GM18519 (cell line): Measurements from ENCODE around the gene CAMK2G.
"Not testable (repeated sequence)": the region's sequence is repeated elsewhere in the genome, so short reads cannot be mapped to it uniquely, and the experiment has no call there.

ENCODE experiments used
- ATAC-seq: cut with Tn5 transposase; IDR thresholded peaks from one replicate; pipeline ENCODE4 v1.9.1; 2021; ENCODE audit warnings: mild to moderate bottlenecking, moderate library complexity; ENCODE audit not compliant: unreplicated experiment, low FRiP score

CAMK2G gene

GRCh38 chr10:73874267-73875138, at the start of gene CAMK2G:
CAMK2G (minus strand) TSS chr10:73874555; CDS start chr10:73874461, 94 bp downstream.
- ATAC-seq: peak; percentile 61

- no peak for ATAC-seq
Observed at GRCh38 chr10:73922864-73923133, 48.4 kb upstream of the CAMK2G start.

- ATAC-seq: no peak
Observed at GRCh38 chr10:73922007-73922863, 47.9 kb upstream of the CAMK2G start.

GRCh38 chr10:73920089-73920488, 45.7 kb upstream of the CAMK2G start:
- no peak for ATAC-seq

GRCh38 chr10:73919481-73919880, 45.1 kb upstream of the CAMK2G start:
- not testable (repeated sequence) for ATAC-seq

GRCh38 chr10:73917566-73918305, 43.4 kb upstream of the CAMK2G start:
- no peak for ATAC-seq

GRCh38 chr10:73916761-73917470, 42.6 kb upstream of the CAMK2G start:
- no peak for ATAC-seq

- no peak for ATAC-seq
Observed at GRCh38 chr10:73915206-73915851, 41.0 kb upstream of the CAMK2G start.

- no peak for ATAC-seq
Observed at GRCh38 chr10:73914036-73914435, 39.7 kb upstream of the CAMK2G start.

GRCh38 chr10:73911553-73912004, 37.2 kb upstream of the CAMK2G start:
- no peak for ATAC-seq

GRCh38 chr10:73910764-73911552, 36.6 kb upstream of the CAMK2G start, which contains the start of gene PLAU:
PLAU (plus strand) TSS chr10:73911132; CDS start chr10:73911556, 424 bp downstream.
- ATAC-seq: no peak

- ATAC-seq: no peak
Observed at GRCh38 chr10:73910401-73910763, 36.0 kb upstream of the CAMK2G start.

GRCh38 chr10:73909540-73910115, 35.3 kb upstream of the CAMK2G start:
- ATAC-seq: no peak

GRCh38 chr10:73908853-73909539, 34.6 kb upstream of the CAMK2G start:
- ATAC-seq: peak; percentile 41

- no peak for ATAC-seq
Observed at GRCh38 chr10:73907841-73908517, 33.6 kb upstream of the CAMK2G start.

GRCh38 chr10:73906524-73907447, 32.4 kb upstream of the CAMK2G start:
- no peak for ATAC-seq
